ENCODE measurements around the gene THNSL1.

The THNSL1 gene

GRCh38 chr10:25029519-25029918, 13.1 kb downstream of the THNSL1 start:
- no peak overlapping the region for H2AFZ ChIP-seq (ENCODE audit: low read depth, low read length)
- no peak overlapping the region for H3K4me2 ChIP-seq (ENCODE audit: low read length)
- H3K4me1 ChIP-seq (ENCODE audit: low read length): no peaks in the 10 kb centered on the region
- H3K27ac ChIP-seq (ENCODE audit: low read length): no peak overlapping the region
- TF ChIP-seq CTCF (IDR thresholded peaks at IDR 0.05; ENCODE audit: low read depth, low read length) (no peak), EZH2phosphoT487 (IDR thresholded peaks at IDR 0.05; ENCODE audit: low read depth) (no peak)
- H3K36me3 ChIP-seq (replicated peaks; ENCODE audit: low read depth, low read length): no peaks in the 10 kb centered on the region
- no peak overlapping the region for H3K9ac ChIP-seq (ENCODE audit: low read length)
- H3K4me3 ChIP-seq (ENCODE audit: low read length): no peak overlapping the region
- no peaks in the 10 kb centered on the region for H4K20me1 ChIP-seq (ENCODE audit: insufficient read depth, low read length)
- H3K9me3 ChIP-seq (ENCODE audit: insufficient read depth, low read length): no peaks in the 10 kb centered on the region
- H3K79me2 ChIP-seq (ENCODE audit: low read length): no peaks in the 10 kb centered on the region
- no peaks in the 10 kb centered on the region for H3K27me3 ChIP-seq (ENCODE audit: low read depth, low read length)

- Histone ChIP-seq H3K9me3 (ENCODE audit: insufficient read depth, low read length) (no peaks in the 10 kb centered on the region), H3K4me3 (ENCODE audit: low read length) (no peak overlapping the region), H3K27me3 (ENCODE audit: low read depth, low read length) (no peaks in the 10 kb centered on the region), H3K4me1 (ENCODE audit: low read length) (no peaks in the 10 kb centered on the region), H4K20me1 (ENCODE audit: insufficient read depth, low read length) (no peaks in the 10 kb centered on the region), H3K79me2 (ENCODE audit: low read length) (no peaks in the 10 kb centered on the region), H3K4me2 (ENCODE audit: low read length) (no peak overlapping the region), H3K36me3 (replicated peaks; ENCODE audit: low read depth, low read length) (no peaks in the 10 kb centered on the region), H3K9ac (ENCODE audit: low read length) (no peak overlapping the region), H2AFZ (ENCODE audit: low read depth, low read length) (no peak overlapping the region), H3K27ac (ENCODE audit: low read length) (no peak overlapping the region)
- TF ChIP-seq EZH2phosphoT487 (IDR thresholded peaks at IDR 0.05; ENCODE audit: low read depth): no peak
Observed at GRCh38 chr10:25036381-25036780, 20.0 kb downstream of the THNSL1 start.

GRCh38 chr10:25038325-25038724, 21.9 kb downstream of the THNSL1 start:
- Histone ChIP-seq H2AFZ (ENCODE audit: low read depth, low read length) (no peak overlapping the region), H3K27me3 (ENCODE audit: low read depth, low read length) (no peaks in the 10 kb centered on the region), H3K4me1 (ENCODE audit: low read length) (no peaks in the 10 kb centered on the region), H3K4me2 (ENCODE audit: low read length) (no peak overlapping the region), H3K27ac (ENCODE audit: low read length) (no peak overlapping the region), H4K20me1 (ENCODE audit: insufficient read depth, low read length) (no peaks in the 10 kb centered on the region), H3K9ac (ENCODE audit: low read length) (no peak overlapping the region), H3K79me2 (ENCODE audit: low read length) (no peaks in the 10 kb centered on the region), H3K36me3 (replicated peaks; ENCODE audit: low read depth, low read length) (no peaks in the 10 kb centered on the region), H3K4me3 (ENCODE audit: low read length) (no peak overlapping the region), H3K9me3 (ENCODE audit: insufficient read depth, low read length) (no peaks in the 10 kb centered on the region)
- TF ChIP-seq CTCF (IDR thresholded peaks at IDR 0.05; ENCODE audit: low read depth, low read length) (no peak), EZH2phosphoT487 (IDR thresholded peaks at IDR 0.05; ENCODE audit: low read depth) (no peak)

DNA sequence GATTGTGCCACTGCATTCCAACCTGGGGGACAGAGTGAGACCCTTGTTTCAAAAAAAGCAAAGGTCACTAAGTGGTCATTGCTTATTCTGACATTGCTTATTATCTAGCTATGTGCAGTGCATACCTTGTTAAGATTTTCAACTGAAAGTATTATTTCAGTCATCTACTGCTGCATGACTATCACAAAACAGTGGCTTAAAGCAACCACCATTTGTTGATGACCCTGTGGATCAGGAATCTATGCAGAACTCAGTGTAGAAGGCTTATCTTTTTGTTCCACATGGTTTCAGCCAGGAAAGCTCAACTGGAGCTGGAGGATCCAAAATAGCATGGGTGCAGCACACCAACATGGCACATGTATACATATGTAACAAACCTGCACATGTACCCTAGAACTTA, 23.1 kb downstream of the THNSL1 start:
- H3K27ac ChIP-seq (ENCODE audit: low read length): no peak overlapping the region
- H3K27me3 ChIP-seq (ENCODE audit: low read depth, low read length): no peaks in the 10 kb centered on the region
- TF ChIP-seq EZH2phosphoT487 (IDR thresholded peaks at IDR 0.05; ENCODE audit: low read depth) (no peak), CTCF (IDR thresholded peaks at IDR 0.05; ENCODE audit: low read depth, low read length) (no peak)
- H3K9me3 ChIP-seq (ENCODE audit: insufficient read depth, low read length): no peaks in the 10 kb centered on the region
- no peak overlapping the region for H3K4me3 ChIP-seq (ENCODE audit: low read length)
- no peak overlapping the region for H3K9ac ChIP-seq (ENCODE audit: low read length)
- H3K36me3 ChIP-seq (replicated peaks; ENCODE audit: low read depth, low read length): no peaks in the 10 kb centered on the region
- H3K79me2 ChIP-seq (ENCODE audit: low read length): no peaks in the 10 kb centered on the region
- no peak overlapping the region for H2AFZ ChIP-seq (ENCODE audit: low read depth, low read length)
- no peaks in the 10 kb centered on the region for H3K4me1 ChIP-seq (ENCODE audit: low read length)
- no peak overlapping the region for H3K4me2 ChIP-seq (ENCODE audit: low read length)
- no peaks in the 10 kb centered on the region for H4K20me1 ChIP-seq (ENCODE audit: insufficient read depth, low read length)

DNA sequence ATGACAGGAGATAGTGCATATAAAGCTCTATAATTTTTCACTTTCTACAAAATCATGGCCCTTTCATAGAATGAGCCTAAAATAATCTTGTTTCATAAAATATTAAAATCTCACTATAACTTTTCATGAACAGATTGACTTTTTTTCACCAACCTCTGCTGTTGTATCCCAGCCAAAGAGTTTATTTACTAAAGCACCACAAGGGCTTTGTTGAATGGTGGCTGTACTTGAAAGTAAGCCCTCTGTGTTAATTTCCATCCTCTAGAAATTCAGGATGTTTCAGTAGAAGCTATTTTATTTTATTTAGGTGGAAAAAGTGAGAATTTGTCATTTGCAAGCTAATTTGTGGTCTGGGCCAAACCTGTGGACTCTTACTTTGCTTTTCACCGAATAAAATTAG, 30.2 kb downstream of the THNSL1 start:
- Histone ChIP-seq H3K27ac (ENCODE audit: low read length) (no peak overlapping the region), H3K4me3 (ENCODE audit: low read length) (no peak overlapping the region), H3K9ac (ENCODE audit: low read length) (no peak overlapping the region), H3K79me2 (ENCODE audit: low read length) (no peaks in the 10 kb centered on the region), H3K9me3 (ENCODE audit: insufficient read depth, low read length) (no peaks in the 10 kb centered on the region), H2AFZ (ENCODE audit: low read depth, low read length) (no peak overlapping the region), H3K36me3 (replicated peaks; ENCODE audit: low read depth, low read length) (no peaks in the 10 kb centered on the region), H3K27me3 (ENCODE audit: low read depth, low read length) (no peaks in the 10 kb centered on the region), H4K20me1 (ENCODE audit: insufficient read depth, low read length) (no peaks in the 10 kb centered on the region), H3K4me1 (ENCODE audit: low read length) (no peaks in the 10 kb centered on the region), H3K4me2 (ENCODE audit: low read length) (no peak overlapping the region)
- no peak for TF ChIP-seq CTCF (IDR thresholded peaks at IDR 0.05; ENCODE audit: low read depth, low read length)
- TF ChIP-seq EZH2phosphoT487 (IDR thresholded peaks at IDR 0.05; ENCODE audit: low read depth): no peak

Measured in OCI-LY3 (cell line).